SK-N-SH treated with all-trans-retinoic acid at 6 μM for 48 hours (cell line): ENCODE data around the gene ZBTB8B.
"Not testable (repeated sequence)": the region's sequence is repeated elsewhere in the genome, so short reads cannot be mapped to it uniquely, and the experiment has no call there.

Experiments
- ATAC-seq: fragments of 200-7000 bp; cut with Tn5 transposase; 3 replicates; pipeline ENCODE4 v1.9.1; 2020; ENCODE audit warnings: mild to moderate bottlenecking, moderate library complexity
- ARNTL ChIP-seq: fragments of 450-650 bp; formaldehyde crosslinking; IDR thresholded peaks from 2 replicates; pipeline ENCODE4 v1.5.0; 2020; ENCODE audit warnings: low read depth, mild to moderate bottlenecking, moderate library complexity, borderline replicate concordance
- BACH2 ChIP-seq: fragments of 250-450 bp; sonication (Bioruptor Pico); IDR thresholded peaks from 2 replicates; pipeline ENCODE4 v1.9.0; 2021; ENCODE audit warnings: mild to moderate bottlenecking, borderline replicate concordance
- CREB5 ChIP-seq: fragments of 250-450 bp; sonication (Bioruptor Pico); IDR thresholded peaks from 2 replicates; pipeline ENCODE4 v1.5.1; 2020; ENCODE audit warnings: low read depth, mild to moderate bottlenecking, moderate library complexity
- CSDC2 ChIP-seq: fragments of 250-450 bp; sonication (Bioruptor Pico); IDR thresholded peaks from 2 replicates; pipeline ENCODE4 v1.5.0; 2020; ENCODE audit warnings: mild to moderate bottlenecking, moderate library complexity
- CSRNP3 ChIP-seq: fragments of 250-450 bp; sonication (Bioruptor Pico); IDR thresholded peaks from 2 replicates; pipeline ENCODE4 v1.5.1; 2021; ENCODE audit warnings: mild to moderate bottlenecking, moderate library complexity
- GLIS3 ChIP-seq: fragments of 250-450 bp; sonication (Bioruptor Pico); IDR thresholded peaks from 2 replicates; pipeline ENCODE4 v1.5.0; 2020; ENCODE audit warnings: mild to moderate bottlenecking, moderate library complexity
- ISL1 ChIP-seq: fragments of 250-450 bp; sonication (Bioruptor Pico); IDR thresholded peaks from 2 replicates; pipeline ENCODE4 v2.1.2; 2022; ENCODE audit warnings: mild to moderate bottlenecking, moderate library complexity
- OSR1 ChIP-seq: fragments of 250-450 bp; sonication (Bioruptor Pico); IDR thresholded peaks from 2 replicates; pipeline ENCODE4 v1.8.0; 2022; ENCODE audit warnings: moderate library complexity, mild to moderate bottlenecking, inconsistent platforms
- POU6F1 ChIP-seq: fragments of 250-450 bp; sonication (Bioruptor Pico); IDR thresholded peaks from 2 replicates; pipeline ENCODE4 v1.8.0; 2021; ENCODE audit warnings: low read depth, mild to moderate bottlenecking, moderate library complexity, borderline replicate concordance
- RARB ChIP-seq: fragments of 250-450 bp; sonication (Bioruptor Pico); IDR thresholded peaks from 2 replicates; pipeline ENCODE4 v1.8.0; 2021; ENCODE audit warnings: mild to moderate bottlenecking, moderate library complexity
- SNAI2 ChIP-seq: fragments of 250-450 bp; sonication (Bioruptor Pico); IDR thresholded peaks from 2 replicates; pipeline ENCODE4 v1.5.0; 2020; ENCODE audit warnings: mild to moderate bottlenecking, moderate library complexity
- TCF4 ChIP-seq: fragments of 250-450 bp; sonication (Bioruptor Pico); IDR thresholded peaks from 2 replicates; pipeline ENCODE4 v1.8.0; 2021; ENCODE audit warnings: mild to moderate bottlenecking, moderate library complexity, borderline replicate concordance
- TOX ChIP-seq: fragments of 250-450 bp; sonication (Bioruptor Pico); IDR thresholded peaks from 2 replicates; pipeline ENCODE4 v1.8.0; 2021; ENCODE audit warnings: mild to moderate bottlenecking, moderate library complexity, borderline replicate concordance
- TSHZ2 ChIP-seq: fragments of 250-450 bp; sonication (Bioruptor Pico); IDR thresholded peaks from 2 replicates; pipeline ENCODE4 v1.5.0; 2020; ENCODE audit warnings: mild to moderate bottlenecking, moderate library complexity
- ZC3H10 ChIP-seq: fragments of 250-450 bp; sonication (Bioruptor Pico); IDR thresholded peaks from 2 replicates; pipeline ENCODE4 v1.5.1; 2021; ENCODE audit warnings: mild to moderate bottlenecking, moderate library complexity
- ZFP30 ChIP-seq: fragments of 450-650 bp; formaldehyde crosslinking; IDR thresholded peaks from 2 replicates; pipeline ENCODE4 v1.5.0; 2022; ENCODE audit warnings: mild to moderate bottlenecking, moderate library complexity
- ZNF565 ChIP-seq: fragments of 450-650 bp; formaldehyde crosslinking; conservative IDR thresholded peaks from 2 replicates; pipeline ENCODE4 v1.5.0; 2020; ENCODE audit warnings: low read depth, mild to moderate bottlenecking, moderate library complexity
- ZNF70 ChIP-seq: fragments of 450-650 bp; formaldehyde crosslinking; IDR thresholded peaks from 2 replicates; pipeline ENCODE4 v1.5.0; 2020; ENCODE audit warnings: mild to moderate bottlenecking, moderate library complexity

Gene ZBTB8B

GRCh38 chr1:32468791-32469190 is 3.9 kb downstream of the ZBTB8B start:
- TF ChIP-seq RARB (CRISPR knock-in tag) = no peak
- TF ChIP-seq TSHZ2 = no peak
- TF ChIP-seq GLIS3 (CRISPR knock-in tag) = no peak
- TF ChIP-seq TCF4 (CRISPR knock-in tag) = no peak
- no peak for TF ChIP-seq ZC3H10
- TF ChIP-seq ZFP30 = no peak
- no peak for TF ChIP-seq CREB5 (CRISPR knock-in tag)
- no peak for TF ChIP-seq ZNF565 (CRISPR knock-in tag)
- no peak for TF ChIP-seq ARNTL (CRISPR knock-in tag)
- no peak for TF ChIP-seq BACH2 (CRISPR knock-in tag)
- ATAC-seq = no peak

GRCh38 chr1:32470431-32470830 is 5.6 kb downstream of the ZBTB8B start:
- ATAC-seq = no peak
- TF ChIP-seq TCF4 (CRISPR knock-in tag) = no peak
- TF ChIP-seq RARB (CRISPR knock-in tag) = no peak
- TF ChIP-seq CSDC2 = no peak
- no peak for TF ChIP-seq TOX (CRISPR knock-in tag)
- no peak for TF ChIP-seq ZFP30
- no peak for TF ChIP-seq ZNF70 (CRISPR knock-in tag)
- no peak for TF ChIP-seq GLIS3 (CRISPR knock-in tag)
- TF ChIP-seq POU6F1 = no peak
- TF ChIP-seq CREB5 (CRISPR knock-in tag) = no peak
- no peak for TF ChIP-seq SNAI2 (CRISPR knock-in tag)
- no peak for TF ChIP-seq OSR1 (CRISPR knock-in tag)
- TF ChIP-seq ISL1 = no peak
- TF ChIP-seq, all 23 proteins: peak for 0

GRCh38 chr1:32470991-32471694 is 6.3 kb downstream of the ZBTB8B start:
- ATAC-seq = no peak
- no peak for TF ChIP-seq TCF4 (CRISPR knock-in tag)

- TF ChIP-seq TCF4 (CRISPR knock-in tag) (no peak), CSRNP3 (CRISPR knock-in tag) (no peak)
- no peak for ATAC-seq
These were observed 7.0 kb downstream of the ZBTB8B start for GRCh38 chr1:32471695-32472362.

- ATAC-seq = not testable (repeated sequence)
These were observed 8.1 kb downstream of the ZBTB8B start for GRCh38 chr1:32472966-32473365.
